KMS-11 (cell line): ENCODE measurements around the gene ASB15.

Experiments
- H2AFZ ChIP-seq: fragments of 200-600 bp; sonication (generic); 2 replicates; pipeline ENCODE4 v1.6.1; 2016; ENCODE audit warnings: antibody characterized with exemption, mixed run types, low read depth
- H3K27ac ChIP-seq: fragments of 200-600 bp; sonication (generic); 2 replicates; pipeline ENCODE4 v1.6.1; 2016; ENCODE audit warnings: mild to moderate bottlenecking, mixed run types
- H3K27me3 ChIP-seq: fragments of 200-600 bp; sonication (generic); 2 replicates; pipeline ENCODE4 v1.6.1; 2017; ENCODE audit warnings: mild to moderate bottlenecking, low read depth, mixed run types, moderate library complexity; ENCODE audit not compliant: insufficient read depth
- H3K36me3 ChIP-seq: fragments of 200-600 bp; sonication (generic); 2 replicates; pipeline ENCODE4 v1.6.1; 2017; ENCODE audit warnings: mild to moderate bottlenecking, mixed run types; ENCODE audit not compliant: insufficient read depth
- H3K4me1 ChIP-seq: fragments of 200-600 bp; sonication (generic); 2 replicates; pipeline ENCODE4 v1.6.1; 2016; ENCODE audit warnings: mild to moderate bottlenecking, low read depth, mixed run types; ENCODE audit not compliant: poor library complexity, severe bottlenecking
- H3K4me2 ChIP-seq: fragments of 200-600 bp; sonication (generic); 2 replicates; pipeline ENCODE4 v1.7.0; 2016; ENCODE audit warnings: mild to moderate bottlenecking, mixed run types
- H3K4me3 ChIP-seq: fragments of 200-600 bp; sonication (generic); IDR thresholded peaks from 2 replicates; pipeline ENCODE4 v1.6.1; 2017; ENCODE audit warnings: low read depth, low read length, mixed read lengths; ENCODE audit not compliant: insufficient read depth
- H3K79me2 ChIP-seq: fragments of 200-600 bp; sonication (generic); 2 replicates; pipeline ENCODE4 v1.6.1; 2016; ENCODE audit warnings: low read depth, mixed run types; ENCODE audit not compliant: insufficient read depth
- H3K9ac ChIP-seq: fragments of 200-600 bp; sonication (generic); 2 replicates; pipeline ENCODE4 v1.6.1; 2016; ENCODE audit warnings: mild to moderate bottlenecking, mixed run types
- H4K20me1 ChIP-seq: fragments of 200-600 bp; sonication (generic); 2 replicates; pipeline ENCODE4 v1.6.1; 2016; ENCODE audit warnings: mild to moderate bottlenecking, mixed run types; ENCODE audit not compliant: insufficient read depth
- CTCF ChIP-seq: fragments of 200-600 bp; sonication (generic); conservative IDR thresholded peaks from 2 replicates; pipeline ENCODE4 v1.6.1; 2017; ENCODE audit warnings: low read depth, mild to moderate bottlenecking, antibody characterized with exemption, low read length, moderate library complexity, mixed read lengths

Gene ASB15

GRCh38 chr7:123679614-123680013 is 78.0 kb downstream of the ASB15 start:
- Histone ChIP-seq H3K4me1 (no peaks in the 10 kb centered on the region), H3K4me3 (no peak overlapping the region), H3K36me3 (no peaks in the 10 kb centered on the region), H4K20me1 (no peaks in the 10 kb centered on the region), H3K4me2 (no peak overlapping the region), H3K27ac (no peak overlapping the region), H2AFZ (no peak overlapping the region), H3K79me2 (no peaks in the 10 kb centered on the region), H3K9ac (no peak overlapping the region), H3K27me3 (no peaks in the 10 kb centered on the region)
- no peak for TF ChIP-seq CTCF

GRCh38 chr7:123680580-123680979 is 79.0 kb downstream of the ASB15 start:
- no peak overlapping the region for H2AFZ ChIP-seq
- no peaks in the 10 kb centered on the region for H3K4me1 ChIP-seq
- no peak overlapping the region for H3K4me3 ChIP-seq
- no peaks in the 10 kb centered on the region for H4K20me1 ChIP-seq
- H3K79me2 ChIP-seq: no peaks in the 10 kb centered on the region
- no peak overlapping the region for H3K4me2 ChIP-seq
- TF ChIP-seq CTCF: no peak
- H3K36me3 ChIP-seq: no peaks in the 10 kb centered on the region
- no peak overlapping the region for H3K9ac ChIP-seq
- no peak overlapping the region for H3K27ac ChIP-seq
- H3K27me3 ChIP-seq: no peaks in the 10 kb centered on the region

GRCh38 chr7:123681561-123681960 is 79.9 kb downstream of the ASB15 start:
- no peak for TF ChIP-seq CTCF
- no peak overlapping the region for H3K27ac ChIP-seq

GRCh38 chr7:123682690-123683089 is 81.1 kb downstream of the ASB15 start:
- Histone ChIP-seq H2AFZ (no peak overlapping the region), H3K27ac (no peak overlapping the region), H3K27me3 (no peaks in the 10 kb centered on the region), H3K9ac (no peak overlapping the region), H3K79me2 (no peaks in the 10 kb centered on the region), H3K4me1 (no peaks in the 10 kb centered on the region), H4K20me1 (no peaks in the 10 kb centered on the region), H3K4me2 (no peak overlapping the region), H3K4me3 (no peak overlapping the region), H3K36me3 (no peaks in the 10 kb centered on the region)
- TF ChIP-seq CTCF: peak; percentile 87

More at GRCh38 chr7:123681561-123681960, 79.9 kb downstream of the ASB15 start:
- Histone ChIP-seq H3K27me3 (no peaks in the 10 kb centered on the region), H3K4me2 (no peak overlapping the region), H3K36me3 (no peaks in the 10 kb centered on the region), H3K79me2 (no peaks in the 10 kb centered on the region), H3K9ac (no peak overlapping the region), H3K4me1 (no peaks in the 10 kb centered on the region), H3K4me3 (no peak overlapping the region), H2AFZ (no peak overlapping the region), H4K20me1 (no peaks in the 10 kb centered on the region)
